Glutamatergic neuron (in vitro differentiated cells): ENCODE data around the gene POLD3. TPM values are rescaled to one million over a fixed set of nuclear protein-coding genes. Genes with fewer than 3 reads are reported as not detected.

Experiments
- DNase-seq: peaks from one replicate; pipeline ENCODE4 v3.0.0; 2022
- H3K27ac Mint-ChIP-seq: one replicate; pipeline ENCODE4 v1.8.0; 2020; ENCODE audit warnings: mild to moderate bottlenecking, mixed read lengths, inconsistent platforms; ENCODE audit not compliant: unreplicated experiment
- H3K27me3 Mint-ChIP-seq: one replicate; pipeline ENCODE4 v1.8.0; 2020; ENCODE audit warnings: mild to moderate bottlenecking, moderate library complexity, mixed read lengths, inconsistent platforms; ENCODE audit not compliant: unreplicated experiment
- H3K36me3 Mint-ChIP-seq: one replicate; pipeline ENCODE4 v1.8.0; 2020; ENCODE audit warnings: mild to moderate bottlenecking, mixed read lengths, inconsistent platforms; ENCODE audit not compliant: unreplicated experiment
- H3K4me1 Mint-ChIP-seq: one replicate; pipeline ENCODE4 v1.8.0; 2020; ENCODE audit warnings: mild to moderate bottlenecking, low read depth, mixed read lengths, inconsistent platforms; ENCODE audit not compliant: unreplicated experiment
- H3K4me3 Mint-ChIP-seq: one replicate; pipeline ENCODE4 v1.8.0; 2020; ENCODE audit warnings: mild to moderate bottlenecking, mixed read lengths, inconsistent platforms; ENCODE audit not compliant: unreplicated experiment
- H3K9me3 Mint-ChIP-seq: one replicate; pipeline ENCODE4 v1.8.0; 2020; ENCODE audit warnings: mild to moderate bottlenecking, moderate library complexity, mixed read lengths, inconsistent platforms; ENCODE audit not compliant: unreplicated experiment
- CTCF ChIP-seq: fragments of 200-600 bp; sonication (generic); IDR thresholded peaks from one replicate; pipeline ENCODE4 v1.5.0; 2021; ENCODE audit not compliant: partially characterized antibody, unreplicated experiment
- total RNA-seq: library from RNA; stranded (reverse); fragmentation: NEBNext Ultra II Directional; extraction: Animal tissue kit (Norgen Biotek cat#: 25700); gene quantifications from one replicate; pipeline ENCODE4 v1.2.1, GENCODE V29; 2021; ENCODE audit not compliant: unreplicated experiment

Gene POLD3
- total RNA-seq, 1 donor from 2014 or later, result 9.0 TPM

DNA sequence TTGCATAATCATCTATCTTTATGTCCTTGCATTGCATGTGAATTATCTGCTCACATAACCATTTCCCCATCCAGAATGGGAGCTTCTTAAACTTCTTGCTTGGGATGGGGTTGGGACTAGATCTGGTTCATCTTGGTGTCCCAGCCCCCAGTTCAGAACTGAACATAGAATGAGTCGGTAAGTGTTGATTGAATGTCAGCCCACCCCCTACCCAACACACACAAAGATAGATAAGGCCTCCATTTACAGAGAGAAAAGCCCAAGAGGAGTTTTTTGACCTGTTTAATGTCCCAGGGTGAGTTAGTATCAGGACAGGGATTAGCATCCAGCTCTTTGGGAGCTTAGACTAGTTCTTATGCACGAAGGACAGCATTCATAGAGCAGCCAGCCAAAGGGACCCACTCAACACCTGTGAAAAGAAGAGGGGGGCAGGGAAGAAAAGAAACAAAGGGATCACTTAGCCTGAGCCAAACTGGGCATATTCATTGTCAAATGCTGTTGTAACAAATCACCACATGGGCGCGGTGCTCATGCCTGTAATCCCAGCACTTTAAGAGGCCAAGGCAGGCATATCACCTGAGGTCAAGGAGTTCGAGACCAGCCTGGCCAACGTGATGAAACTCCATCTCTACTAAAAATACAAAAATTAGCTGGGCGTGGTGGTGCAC, 81.4 kb downstream of the POLD3 start:
- Mint-ChIP-seq H3K27ac (no peak overlapping the region), H3K27me3 (peaks cover 1% of the 10 kb centered on the region), H3K36me3 (peaks cover 11% of the 10 kb centered on the region), H3K9me3 (peaks cover 3% of the 10 kb centered on the region), H3K4me1 (peaks cover 8% of the 10 kb centered on the region), H3K4me3 (no peak overlapping the region)
- TF ChIP-seq CTCF, result no peak
- no peak for DNase-seq

DNA sequence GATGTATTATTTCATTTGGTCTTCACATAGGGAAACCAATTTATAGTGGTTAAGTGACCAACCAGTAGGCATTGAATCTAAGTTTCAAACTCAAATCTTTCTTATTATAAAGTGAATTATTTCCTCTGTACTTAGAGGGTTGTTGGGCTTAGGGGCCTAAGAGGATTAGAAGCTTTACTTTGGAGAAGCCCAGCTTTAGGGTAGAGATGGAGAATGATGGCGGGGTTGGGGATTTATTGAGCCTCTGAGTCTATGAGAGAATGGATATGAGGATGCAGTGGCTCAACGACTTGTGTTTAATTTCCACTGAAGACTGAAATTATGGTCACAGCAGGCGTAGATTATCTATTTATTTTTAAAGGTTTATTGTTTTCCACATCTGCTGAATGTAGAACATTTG, 83.4 kb downstream of the POLD3 start:
- Mint-ChIP-seq H3K27me3 (peaks cover 5% of the 10 kb centered on the region), H3K9me3 (peaks cover 3% of the 10 kb centered on the region), H3K4me3 (no peak overlapping the region), H3K36me3 (peaks cover 11% of the 10 kb centered on the region), H3K27ac (no peak overlapping the region), H3K4me1 (peaks cover 8% of the 10 kb centered on the region)
- TF ChIP-seq CTCF, result no peak
- no peak for DNase-seq

- H3K36me3 Mint-ChIP-seq, result peaks cover 11% of the 10 kb centered on the region
- DNase-seq, result no peak
- H3K4me3 Mint-ChIP-seq, result no peak overlapping the region
- H3K27me3 Mint-ChIP-seq, result peaks cover 5% of the 10 kb centered on the region
- H3K4me1 Mint-ChIP-seq, result peaks cover 8% of the 10 kb centered on the region
- peaks cover 4% of the 10 kb centered on the region for H3K9me3 Mint-ChIP-seq
- H3K27ac Mint-ChIP-seq, result peak overlapping the region; percentile 5
- TF ChIP-seq CTCF, result no peak
Measured at GRCh38 chr11:74676596-74676995, 84.2 kb downstream of the POLD3 start.

- DNase-seq, result no peak
- H3K36me3 Mint-ChIP-seq, result peaks cover 11% of the 10 kb centered on the region
- H3K9me3 Mint-ChIP-seq, result peaks cover 5% of the 10 kb centered on the region
- H3K4me1 Mint-ChIP-seq, result peaks cover 8% of the 10 kb centered on the region
- no peak overlapping the region for H3K4me3 Mint-ChIP-seq
- H3K27ac Mint-ChIP-seq, result peak overlapping the region; percentile 5
- no peak for TF ChIP-seq CTCF
- peaks cover 5% of the 10 kb centered on the region for H3K27me3 Mint-ChIP-seq
Measured at GRCh38 chr11:74677131-74677530, 84.7 kb downstream of the POLD3 start.

DNA sequence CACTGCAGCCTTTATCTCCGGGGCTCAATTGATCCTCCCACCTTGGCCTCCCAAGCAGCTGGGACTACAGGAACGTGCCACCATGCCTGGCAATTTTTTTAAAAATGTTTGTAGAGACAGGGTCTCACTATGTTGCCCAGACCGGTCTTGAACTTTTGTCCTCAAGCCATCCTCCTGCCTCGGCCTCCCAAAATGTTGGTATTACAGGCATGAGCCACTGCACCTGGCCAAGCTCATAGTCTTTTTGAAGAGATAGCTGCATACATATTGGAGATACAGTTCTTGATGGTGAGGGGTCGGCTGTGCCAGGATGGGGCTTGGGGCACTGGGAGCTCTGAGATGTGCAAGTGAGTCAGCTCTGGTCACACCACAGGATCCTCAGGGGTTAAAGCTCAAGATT, 85.7 kb downstream of the POLD3 start:
- no peak for DNase-seq
- Mint-ChIP-seq H3K36me3 (peaks cover 11% of the 10 kb centered on the region), H3K4me3 (no peak overlapping the region), H3K4me1 (peaks cover 8% of the 10 kb centered on the region), H3K27me3 (peaks cover 10% of the 10 kb centered on the region), H3K27ac (no peak overlapping the region), H3K9me3 (peaks cover 5% of the 10 kb centered on the region)
- TF ChIP-seq CTCF, result no peak
